Renal cortex interstitium (tissue), 11 donors: ENCODE measurements around the gene ZNF761. TPM values are rescaled to one million over a fixed set of nuclear protein-coding genes. Genes with fewer than 3 reads are reported as not detected.
"Not testable (repeated sequence)": the region's sequence is repeated elsewhere in the genome, so short reads cannot be mapped to it uniquely, and the experiment has no call there.

Experiments
- DNase-seq, 11 donors: peaks; one replicate each; pipeline ENCODE4 v3.0.0-alpha.2; 2013; ENCODE audit warnings: low read depth in 9 of 11, low spot score in 4 of 11; ENCODE audit errors: extremely low read depth in 1 of 11
- polyA plus RNA-seq, 3 donors: library from polyadenylated mRNA; unstranded; fragments of 120-200 nt; gene quantifications; one replicate each; pipeline ENCODE4 v1.2.1, GENCODE V29; 2013; ENCODE audit not compliant: insufficient read length in 3 of 3

The ZNF761 gene
- polyA plus RNA-seq, 3 donors, result 12.3 to 13.7 (median 12.9) TPM

- DNase-seq, result not testable (repeated sequence)
These were observed 71.4 kb downstream of the ZNF761 start for GRCh38 chr19:53503151-53503550.

- DNase-seq, result not testable (repeated sequence)
These were observed 72.0 kb downstream of the ZNF761 start for GRCh38 chr19:53503671-53504364.

- peak in 1 of 11 donors; percentile 31 for DNase-seq
These were observed 72.5 kb downstream of the ZNF761 start for GRCh38 chr19:53504365-53504703.

GRCh38 chr19:53504885-53505284 is 73.1 kb downstream of the ZNF761 start:
- DNase-seq, result peak in 1 of 11 donors; percentile 15

- no peak for DNase-seq
These were observed 74.9 kb downstream of the ZNF761 start for GRCh38 chr19:53506728-53507127.

Other genes starting within 250 kb of the ZNF761 start
- gene ZNF665, start 238.6 kb upstream of the ZNF761 start, polyA plus RNA-seq, result 1 to 10 TPM; 6.8 to 9.3 (median 7.7) TPM
- 10 to 100 TPM; 46.6 to 57.0 (median 54.8) TPM for gene ZNF677, start 177.1 kb upstream of the ZNF761 start, polyA plus RNA-seq
- not detected for gene VN1R2, start 173.7 kb upstream of the ZNF761 start, polyA plus RNA-seq
- not detected for gene VN1R4, start 164.3 kb upstream of the ZNF761 start, polyA plus RNA-seq
- gene ZNF845, start 98.2 kb upstream of the ZNF761 start, polyA plus RNA-seq, result 10 to 100 TPM in 1 of 3 donors, 1 to 10 TPM in 2; 8.4 to 10.4 (median 8.4) TPM
- gene ZNF525, start 66.3 kb upstream of the ZNF761 start, polyA plus RNA-seq, result 10 to 100 TPM in 2 of 3 donors, 1 to 10 TPM in 1; 9.9 to 15.4 (median 12.9) TPM
- gene ZNF765, start 36.8 kb upstream of the ZNF761 start, polyA plus RNA-seq, result 10 to 100 TPM; 11.0 to 12.1 (median 11.1) TPM
- 1 to 10 TPM; 6.2 to 7.4 (median 6.5) TPM for gene ZNF813, start 35.7 kb downstream of the ZNF761 start, polyA plus RNA-seq
- 10 to 100 TPM; 17.4 to 37.6 (median 18.3) TPM for gene ZNF331, start 106.2 kb downstream of the ZNF761 start, polyA plus RNA-seq
- gene DPRX, start 200.0 kb downstream of the ZNF761 start, polyA plus RNA-seq, result not detected